NCI-H1436 (cell line): ENCODE data around the gene GBE1.
"Not testable (repeated sequence)": the region's sequence is repeated elsewhere in the genome, so short reads cannot be mapped to it uniquely, and the experiment has no call there.

ENCODE experiments used
- DNase-seq: peaks from one replicate; lab custom pipeline; 2025; lab: John Stamatoyannopoulos, UW

Gene GBE1

DNA sequence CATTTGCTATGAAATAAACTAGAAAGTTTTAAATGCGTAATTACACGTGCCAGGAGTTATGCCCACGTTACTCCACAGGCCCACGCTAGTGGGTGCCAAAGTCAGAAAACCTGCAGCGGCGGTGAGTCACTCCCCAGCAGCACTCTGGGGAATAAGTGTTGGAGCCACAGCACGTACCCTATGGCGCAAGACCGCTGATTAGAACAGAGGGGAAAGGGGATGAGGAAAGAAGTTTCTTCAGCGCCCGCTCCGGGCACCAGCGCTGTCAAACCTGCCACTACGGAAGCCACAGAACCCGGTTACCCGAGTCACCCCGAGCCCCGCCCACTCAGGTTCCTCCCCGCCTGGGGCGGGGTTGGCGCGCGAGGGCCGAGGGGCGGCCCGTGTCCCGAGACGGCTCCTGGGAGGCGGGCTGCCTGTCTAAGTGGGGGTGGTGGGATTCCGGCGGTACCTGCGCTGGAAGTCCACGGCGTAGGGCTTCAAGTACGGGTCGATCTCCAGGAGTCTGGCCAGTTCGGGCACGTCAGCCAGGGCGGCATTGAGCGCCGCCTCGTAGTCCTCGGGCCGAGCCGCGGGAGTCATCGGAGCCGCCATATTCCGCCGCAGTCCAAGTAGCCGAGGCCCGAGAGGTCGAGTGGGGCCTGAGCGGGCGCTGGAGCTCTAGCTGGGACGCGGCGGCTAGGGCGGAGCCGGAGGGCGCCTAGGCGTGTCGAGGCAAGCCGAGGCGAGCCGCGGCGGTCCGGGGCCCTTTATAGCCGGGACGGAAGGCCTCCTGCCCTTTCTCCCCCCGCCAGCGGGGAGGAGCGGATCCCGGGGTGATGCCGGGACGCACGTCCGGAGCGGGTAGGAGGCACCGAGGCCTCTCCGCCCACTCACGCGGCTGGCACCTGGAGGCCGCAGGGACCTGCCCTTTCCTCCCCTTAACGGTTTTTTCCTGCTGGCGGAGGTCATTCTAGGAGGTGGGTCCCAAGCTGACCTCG, at the start of gene GBE1:
Gene GBE1 (minus strand): TSS at position 722 of the 980 bp plus-strand sequence. CDS start 128 bp downstream, at position 594.
- DNase-seq, result peak; percentile 80

GRCh38 chr3:81808900-81809299, 47.5 kb upstream of the GBE1 start:
- DNase-seq, result no peak

- no peak for DNase-seq
Measured at GRCh38 chr3:81799403-81799802, 38.0 kb upstream of the GBE1 start.

DNA sequence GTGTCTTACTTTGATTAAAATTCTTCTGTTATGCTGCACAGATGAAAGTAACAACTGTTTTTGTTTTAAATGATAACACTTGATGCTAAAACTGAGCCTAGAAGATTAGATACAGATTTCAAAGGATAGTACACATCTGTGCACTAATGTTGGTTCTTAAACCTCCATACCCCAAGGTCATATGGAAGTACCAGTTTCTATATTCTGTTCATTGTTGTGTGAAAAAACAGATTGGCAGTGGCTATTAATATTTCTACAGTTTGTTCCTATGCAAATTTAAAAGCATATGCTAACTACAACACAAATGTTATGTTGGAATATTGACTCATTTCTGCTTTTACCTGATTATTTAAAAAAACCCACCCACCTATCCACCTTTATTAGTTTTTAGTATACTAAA, 32.0 kb upstream of the GBE1 start:
- DNase-seq, result no peak

GRCh38 chr3:81790117-81790516, 28.7 kb upstream of the GBE1 start:
- no peak for DNase-seq

- no peak for DNase-seq
Measured at GRCh38 chr3:81789691-81790090, 28.2 kb upstream of the GBE1 start.

- no peak for DNase-seq
Measured at GRCh38 chr3:81788610-81789009, 27.2 kb upstream of the GBE1 start.

- no peak for DNase-seq
Measured at GRCh38 chr3:81788044-81788443, 26.6 kb upstream of the GBE1 start.

GRCh38 chr3:81782585-81782984, 21.1 kb upstream of the GBE1 start:
- no peak for DNase-seq

DNA sequence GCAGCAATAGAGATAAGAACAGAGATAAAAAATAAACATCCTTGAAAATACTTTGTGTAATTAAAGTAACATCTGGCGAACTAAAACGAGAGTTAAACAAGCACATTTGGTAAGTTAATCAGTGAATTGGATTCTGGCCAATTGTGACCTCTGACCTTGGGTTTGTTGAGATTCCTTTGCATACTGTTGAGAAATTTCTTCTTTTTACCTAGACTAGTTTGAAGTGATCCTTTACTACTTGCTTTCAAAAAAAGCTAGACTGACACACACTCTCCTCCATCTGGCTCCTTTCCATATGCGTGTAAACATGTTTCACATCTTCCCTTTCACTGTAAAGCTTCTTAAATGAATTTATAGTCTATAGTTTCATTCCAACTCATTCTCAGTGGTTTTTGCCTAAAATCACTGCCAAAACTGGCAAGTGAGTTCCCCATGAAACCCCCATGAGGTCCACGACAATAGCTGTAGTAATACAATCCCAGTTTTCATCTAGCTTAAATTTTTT, 17.3 kb upstream of the GBE1 start:
- no peak for DNase-seq

DNA sequence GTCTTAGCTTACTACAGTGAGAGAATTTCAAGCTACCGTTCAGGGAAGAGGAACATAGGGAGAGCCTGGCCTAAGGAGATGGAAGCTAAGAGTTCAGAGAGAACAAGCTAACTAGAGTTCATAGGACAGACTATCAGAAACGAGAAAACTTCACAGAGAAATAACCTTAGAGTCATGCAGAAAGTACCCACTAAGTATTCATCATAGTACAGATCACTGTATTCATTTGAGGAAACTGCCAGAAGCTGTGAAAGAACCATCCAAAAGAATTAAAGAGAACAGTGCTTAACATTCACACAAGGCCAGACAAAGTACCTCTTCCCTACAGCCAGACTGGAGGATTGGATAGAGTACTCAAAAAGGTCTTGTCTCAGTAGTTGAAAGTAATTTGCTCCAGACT, 15.2 kb upstream of the GBE1 start:
- no peak for DNase-seq

GRCh38 chr3:81770710-81771109, 9.3 kb upstream of the GBE1 start:
- DNase-seq, result no peak

DNA sequence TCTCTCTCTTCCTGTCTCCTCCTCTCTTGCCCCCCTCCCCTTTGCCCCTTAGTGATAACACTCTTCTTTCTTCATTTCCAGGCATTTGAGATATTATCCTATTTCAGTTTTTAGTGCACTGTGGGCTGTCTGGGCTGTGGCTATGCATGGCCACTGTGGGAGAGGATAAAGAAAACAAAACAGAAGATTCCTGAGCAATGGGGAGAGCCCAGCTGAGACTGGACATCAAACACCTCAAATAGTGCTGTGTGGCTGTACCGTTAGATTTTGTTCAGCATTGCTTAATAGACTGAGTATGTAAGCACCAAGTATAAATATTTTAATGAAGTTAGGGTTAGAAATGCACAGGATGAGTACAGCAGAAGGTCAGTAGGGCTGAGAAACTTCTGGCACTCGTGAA, 7.9 kb upstream of the GBE1 start:
- DNase-seq, result no peak

DNA sequence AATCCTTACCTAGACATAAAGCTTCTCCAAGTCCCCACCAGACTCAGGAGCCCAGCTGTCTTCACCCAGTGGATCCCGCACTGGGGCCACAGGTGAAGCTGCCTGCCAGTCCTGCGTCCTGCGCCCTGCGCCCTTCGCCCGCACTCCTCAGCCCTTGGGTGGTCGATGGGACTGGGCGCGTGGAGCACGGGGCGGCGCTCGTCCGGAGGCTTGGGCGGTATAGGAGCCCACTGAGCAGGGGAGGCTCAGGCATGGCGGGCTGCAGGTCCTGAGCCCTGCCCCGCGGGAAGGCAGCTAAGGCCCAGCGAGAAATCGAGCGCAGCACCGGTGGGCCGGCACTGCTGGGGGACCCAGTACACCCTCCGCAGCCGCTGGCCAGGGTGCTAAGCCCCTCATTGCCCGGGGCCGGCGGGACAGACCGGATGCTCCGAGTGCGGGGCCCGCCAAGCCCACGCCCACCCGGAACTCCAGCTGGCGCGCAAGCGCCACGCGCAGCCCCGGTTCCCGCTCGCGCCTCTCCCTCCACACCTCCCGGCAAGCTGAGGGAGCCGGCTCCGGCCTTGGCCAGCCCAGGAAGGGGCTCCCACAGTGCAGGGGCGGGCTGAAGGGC, 5.9 kb upstream of the GBE1 start:
- not testable (repeated sequence) for DNase-seq

DNA sequence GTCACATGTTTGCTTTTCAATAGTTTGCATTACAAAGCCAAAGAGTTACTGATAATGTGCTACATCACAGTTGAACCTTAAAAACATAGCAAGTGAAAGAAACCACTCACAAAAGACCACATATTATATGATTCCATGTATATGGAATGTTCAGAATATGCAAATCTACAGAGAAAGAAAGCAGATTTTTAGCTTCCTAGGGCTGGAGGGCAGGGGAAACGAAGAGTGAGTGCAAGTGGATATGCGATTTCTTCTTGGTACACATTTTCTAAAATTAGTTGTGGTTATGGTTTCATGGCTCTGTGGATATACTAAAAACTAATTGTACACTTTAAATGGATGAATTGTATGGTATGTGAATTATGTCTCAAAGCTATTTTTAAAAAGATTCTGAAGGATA, 4.0 kb upstream of the GBE1 start:
- DNase-seq, result no peak

- no peak for DNase-seq
Measured at GRCh38 chr3:81764665-81765064, 3.2 kb upstream of the GBE1 start.

DNA sequence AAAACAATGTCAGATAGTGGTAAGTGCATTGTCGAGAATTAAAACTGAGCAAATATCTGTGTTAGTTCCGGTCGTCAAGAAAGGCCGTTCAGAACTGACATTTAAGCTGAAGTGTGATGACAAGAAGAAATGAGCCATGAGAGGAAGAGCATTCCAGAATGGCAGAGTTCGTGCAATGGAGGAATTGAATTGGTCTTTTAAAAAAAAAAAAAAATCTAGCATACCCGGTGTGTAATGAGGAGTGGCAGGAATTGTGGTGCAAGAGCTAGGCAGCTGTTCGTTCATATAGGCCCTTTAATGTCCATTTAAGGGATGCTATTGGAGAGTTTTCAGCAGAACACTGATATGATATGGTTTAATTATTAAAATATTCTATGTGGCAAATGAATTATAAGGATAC, 2.6 kb upstream of the GBE1 start:
- DNase-seq, result no peak

DNA sequence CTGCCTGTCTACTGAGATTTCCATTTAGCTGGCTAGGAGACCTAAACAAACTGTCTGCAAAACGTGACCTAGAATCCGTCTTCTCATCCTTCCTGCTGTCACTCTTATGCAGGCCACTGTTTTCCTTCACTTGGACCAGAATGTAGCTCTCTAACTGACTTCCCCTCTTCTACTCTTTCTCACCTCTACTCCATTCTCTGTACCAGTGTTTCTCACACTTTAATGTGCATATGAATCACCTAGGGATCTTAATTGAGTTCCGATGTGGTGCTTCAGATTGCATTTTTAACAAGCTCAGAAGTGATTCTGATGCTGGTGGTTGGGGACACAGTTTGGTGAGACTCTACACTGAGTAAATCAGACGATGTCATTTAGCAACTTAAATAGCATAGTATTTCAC, 1.6 kb upstream of the GBE1 start:
- DNase-seq, result no peak

GRCh38 chr3:81761904-81762580, 597 bp upstream of the GBE1 start:
- no peak for DNase-seq

GRCh38 chr3:81760215-81760614, 1.2 kb downstream of the GBE1 start:
- DNase-seq, result no peak

GRCh38 chr3:81758771-81759170, 2.7 kb downstream of the GBE1 start:
- not testable (repeated sequence) for DNase-seq

DNA sequence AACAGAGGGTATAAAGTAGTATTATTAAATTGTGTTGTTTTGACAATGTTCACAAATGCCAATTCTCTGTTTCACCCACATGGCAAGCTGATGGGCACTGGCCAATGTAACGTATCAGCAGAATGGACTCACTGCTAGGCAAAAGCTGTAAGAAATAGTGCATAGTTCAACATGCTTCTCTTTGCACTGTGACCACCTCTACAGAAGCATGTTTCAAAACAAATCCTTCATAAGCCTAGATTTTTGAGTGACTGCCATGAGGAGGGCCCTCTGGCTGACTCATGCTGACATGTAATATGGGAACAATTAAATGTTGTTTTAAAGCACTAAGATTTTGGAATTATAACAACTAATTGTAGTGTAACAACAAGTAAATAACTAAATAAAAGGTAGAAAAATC, 3.2 kb downstream of the GBE1 start:
- no peak for DNase-seq
